AG04449 (cell line): ENCODE measurements around the gene CTNNA2.

ENCODE experiments used
- CTCF ChIA-PET: fragments of 350-600 bp; formaldehyde crosslinking; extraction: SDS; loops from one replicate; lab custom pipeline; 2021; ENCODE audit warnings: antibody characterized with exemption; lab: Yijun Ruan, JAX
- POLR2A ChIA-PET: fragments of 400-600, 350-600 bp; formaldehyde crosslinking; extraction: SDS; loops from one replicate; lab custom pipeline; 2020; ENCODE audit warnings: antibody characterized with exemption, inconsistent platforms; lab: Yijun Ruan, JAX
- DNase-seq: peaks from one replicate; pipeline ENCODE4 v3.0.0-alpha.2; 2010; ENCODE audit warnings: low read depth, low spot score
- H3K4me3 ChIP-seq: 2 replicates; pipeline ENCODE4 v1.5.1; 2011; ENCODE audit warnings: low read depth, mild to moderate bottlenecking, control low read depth, low read length
- CTCF ChIP-seq: IDR thresholded peaks from one replicate; pipeline ENCODE4 v1.5.1; 2011; ENCODE audit warnings: mild to moderate bottlenecking, moderate library complexity, low read length, control low read depth, inconsistent platforms; ENCODE audit not compliant: insufficient read depth; ENCODE audit errors: missing control alignments

CTNNA2 gene

GRCh38 chr2:79665091-79665490, 152.2 kb downstream of the CTNNA2 start:
- ChIA-PET CTCF (no interaction called here), POLR2A (no interaction called here)
- no peak for DNase-seq
- TF ChIP-seq CTCF = no peak
- H3K4me3 ChIP-seq = no peak overlapping the region

GRCh38 chr2:79666430-79666829, 153.6 kb downstream of the CTNNA2 start:
- POLR2A ChIA-PET = no interaction called here
- TF ChIP-seq CTCF = no peak
- CTCF ChIA-PET = interaction anchor here (1.1 kb wide), 1 partner anchor 210 kb away, joined by 3 read pairs; no protein-coding TSS in a partner anchor
- no peak for DNase-seq
- no peak overlapping the region for H3K4me3 ChIP-seq

- POLR2A ChIA-PET = no interaction called here
- TF ChIP-seq CTCF = no peak
- DNase-seq = no peak
- CTCF ChIA-PET = interaction anchor here (0.8 kb wide), 1 partner anchor 186 kb away, joined by 3 read pairs; no protein-coding TSS in a partner anchor
- H3K4me3 ChIP-seq = no peak overlapping the region
These were observed 156.9 kb downstream of the CTNNA2 start for GRCh38 chr2:79669714-79670113.

- ChIA-PET CTCF (no interaction called here), POLR2A (no interaction called here)
- H3K4me3 ChIP-seq = no peak overlapping the region
- no peak for DNase-seq
- no peak for TF ChIP-seq CTCF
These were observed 157.3 kb downstream of the CTNNA2 start for GRCh38 chr2:79670198-79670597.

- H3K4me3 ChIP-seq = no peak overlapping the region
- POLR2A ChIA-PET = no interaction called here
- TF ChIP-seq CTCF = no peak
- no peak for DNase-seq
- CTCF ChIA-PET = no interaction called here
These were observed 174.0 kb downstream of the CTNNA2 start for GRCh38 chr2:79686884-79687283.

GRCh38 chr2:79695248-79695647, 182.4 kb downstream of the CTNNA2 start:
- no peak overlapping the region for H3K4me3 ChIP-seq
- POLR2A ChIA-PET = no interaction called here
- CTCF ChIA-PET = no interaction called here
- DNase-seq = no peak
- TF ChIP-seq CTCF = no peak
